ENCODE data around the gene BOC. TPM values are rescaled to one million over a fixed set of nuclear protein-coding genes. Genes with fewer than 3 reads are reported as not detected.
A peak's percentile ranks its signal among the peaks of the same experiment; 100 is the strongest.

BOC gene
- total and polyA plus RNA-seq, 8 donors: 4.9 to 19.5 (median 9.9) TPM

GRCh38 chr3:113219605-113220300 lies 8.4 kb downstream of the BOC start:
- H3K4me1 ChIP-seq: peaks cover 0 to 5% (median 0%) of the 10 kb centered on the region in 3 donors
- ATAC-seq (no peak), DNase-seq (no peak), FAIRE-seq (no peak)
- no peaks in the 10 kb centered on the region for H3K36me3 ChIP-seq
- intact Hi-C loops (cut with DNase I): loop anchor here in 1 of 3 donors (5.0 kb wide), 1 partner anchor 48 kb away; no protein-coding TSS in a partner anchor
- no peaks in the 10 kb centered on the region for H3K27me3 ChIP-seq
- TF ChIP-seq CTCF (IDR thresholded peaks at IDR 0.05): no peak
- H3K27ac ChIP-seq: no peak overlapping the region
- H3K9me3 ChIP-seq: no peaks in the 10 kb centered on the region
- 69 to 80% methylated on average over 6 of the region's 6 CpGs for WGBS, 2 donors
- no peak overlapping the region for H3K4me3 ChIP-seq

- intact Hi-C loops (cut with DNase I): no loop called here
- no peaks in the 10 kb centered on the region for H3K36me3 ChIP-seq
- DNase-seq (no peak), FAIRE-seq (no peak), ATAC-seq (no peak)
- no peaks in the 10 kb centered on the region for H3K27me3 ChIP-seq
- 86% methylated on average over 5 of the region's 5 CpGs for WGBS, 2 donors
- peaks cover 0 to 5% (median 0%) of the 10 kb centered on the region in 3 donors for H3K4me1 ChIP-seq
- no peak overlapping the region for H3K4me3 ChIP-seq
- no peak overlapping the region for H3K27ac ChIP-seq
- no peak for TF ChIP-seq CTCF (IDR thresholded peaks at IDR 0.05)
- no peaks in the 10 kb centered on the region for H3K9me3 ChIP-seq
These were observed 9.4 kb downstream of the BOC start for GRCh38 chr3:113220721-113221120.

DNA sequence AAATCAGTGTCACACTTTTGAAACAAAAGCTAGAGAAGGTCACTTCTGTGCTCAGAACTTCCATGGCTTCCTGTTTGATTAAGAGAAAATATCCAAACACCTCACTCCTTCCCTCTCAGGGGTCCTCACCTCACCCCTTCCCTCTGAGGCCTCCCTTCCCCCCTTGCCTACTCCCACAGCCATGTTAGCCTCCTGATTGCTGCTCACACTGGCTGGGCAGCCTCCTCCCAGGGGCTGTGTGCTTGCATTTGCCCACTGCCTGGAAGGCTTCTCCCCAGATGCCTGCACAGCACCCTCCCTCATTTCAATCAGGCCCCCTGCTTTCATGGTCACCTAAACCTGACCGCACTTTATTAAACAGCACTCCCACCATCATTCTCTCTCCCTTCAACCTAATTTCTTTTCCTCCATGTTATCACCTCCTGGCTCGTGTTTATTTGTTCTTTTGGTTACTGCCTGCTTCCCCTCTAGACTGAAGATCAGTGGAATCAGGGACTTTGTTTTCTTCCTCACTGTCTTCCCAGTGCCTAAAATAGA lies 10.4 kb downstream of the BOC start:
- intact Hi-C loops (cut with DNase I): no loop called here
- DNase-seq: no peak
- H3K9me3 ChIP-seq: no peaks in the 10 kb centered on the region
- H3K27me3 ChIP-seq: no peaks in the 10 kb centered on the region
- no peak for FAIRE-seq
- no peak for TF ChIP-seq CTCF (IDR thresholded peaks at IDR 0.05)
- WGBS, 2 donors: 62 to 63% methylated on average over 2 of the region's 2 CpGs
- peaks cover 0 to 5% (median 0%) of the 10 kb centered on the region in 3 donors for H3K4me1 ChIP-seq
- no peaks in the 10 kb centered on the region for H3K36me3 ChIP-seq
- no peak overlapping the region for H3K27ac ChIP-seq
- no peak overlapping the region for H3K4me3 ChIP-seq
- no peak for ATAC-seq

DNA sequence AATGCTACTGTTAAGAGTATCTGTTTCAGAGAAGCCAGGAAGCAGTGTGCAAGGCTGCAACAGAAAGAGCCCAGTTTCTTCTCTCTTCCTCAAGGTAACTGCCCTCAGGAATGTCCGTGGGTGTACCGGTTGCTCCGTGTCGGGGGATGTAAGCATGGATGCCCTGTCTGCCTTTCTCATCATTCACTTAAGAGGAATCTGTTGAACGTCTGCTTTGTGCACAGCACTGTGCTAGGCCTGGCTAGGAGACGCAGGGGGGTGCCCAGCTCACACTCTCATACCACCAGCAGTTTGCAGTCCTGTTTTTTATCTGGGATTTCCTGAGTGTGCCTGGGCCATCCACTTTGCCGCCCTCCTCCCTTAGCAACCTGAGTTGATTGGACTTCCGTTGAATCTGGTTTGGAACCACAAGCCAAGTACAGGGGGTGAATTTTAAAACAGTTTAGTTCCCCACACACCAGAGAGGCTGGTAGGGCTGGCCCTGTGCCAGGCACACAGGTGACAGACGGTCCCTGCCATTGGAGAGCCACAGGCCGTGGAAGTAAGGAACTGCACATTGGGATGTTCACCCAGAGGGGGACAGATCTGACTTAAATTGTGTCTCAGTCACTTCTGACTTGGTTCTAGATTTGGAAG lies 11.2 kb downstream of the BOC start:
- no peaks in the 10 kb centered on the region for H3K27me3 ChIP-seq
- H3K4me3 ChIP-seq: no peak overlapping the region
- TF ChIP-seq CTCF (IDR thresholded peaks at IDR 0.05): no peak
- FAIRE-seq (no peak), DNase-seq (peak in 5 of 6 donors; percentile 36 to 88 (median 71)), ATAC-seq (peak in 3 of 4 donors; percentile 57 to 84 (median 69))
- H3K4me1 ChIP-seq: peaks cover 0 to 5% (median 0%) of the 10 kb centered on the region in 3 donors
- intact Hi-C loops (cut with DNase I): no loop called here
- no peaks in the 10 kb centered on the region for H3K9me3 ChIP-seq
- H3K27ac ChIP-seq: no peak overlapping the region
- 49 to 56% methylated on average over 10 of the region's 10 CpGs for WGBS, 2 donors
- no peaks in the 10 kb centered on the region for H3K36me3 ChIP-seq
